Stimulated activated memory B cell treated with anti-CD40 and anti-IgM and Interleukin-4, amounts not matched to agents 10 μg/mL and 1 μg/mL and 100 μg/mL, for 72 hours (primary cell): ENCODE measurements around the gene RAP1GDS1.

Experiments
- ATAC-seq: fragments of 150-1000 bp; cut with Tn5 transposase; 2 replicates; pipeline ENCODE4 v1.10.0; 2021
- H3K27ac Mint-ChIP-seq: one replicate; pipeline ENCODE4 v1.8.0; 2022; ENCODE audit warnings: mild to moderate bottlenecking, mixed read lengths
- H3K27me3 Mint-ChIP-seq: one replicate; pipeline ENCODE4 v1.8.0; 2022; ENCODE audit warnings: mixed read lengths
- H3K36me3 Mint-ChIP-seq: one replicate; pipeline ENCODE4 v1.8.0; 2022; ENCODE audit warnings: mixed read lengths
- H3K4me1 Mint-ChIP-seq: one replicate; pipeline ENCODE4 v1.8.0; 2022; ENCODE audit warnings: mixed read lengths
- H3K4me3 Mint-ChIP-seq: one replicate; pipeline ENCODE4 v1.8.0; 2022; ENCODE audit warnings: mild to moderate bottlenecking, moderate library complexity, mixed read lengths
- H3K9me3 Mint-ChIP-seq: one replicate; pipeline ENCODE4 v1.8.0; 2022; ENCODE audit warnings: mixed read lengths

The RAP1GDS1 gene, protein sequence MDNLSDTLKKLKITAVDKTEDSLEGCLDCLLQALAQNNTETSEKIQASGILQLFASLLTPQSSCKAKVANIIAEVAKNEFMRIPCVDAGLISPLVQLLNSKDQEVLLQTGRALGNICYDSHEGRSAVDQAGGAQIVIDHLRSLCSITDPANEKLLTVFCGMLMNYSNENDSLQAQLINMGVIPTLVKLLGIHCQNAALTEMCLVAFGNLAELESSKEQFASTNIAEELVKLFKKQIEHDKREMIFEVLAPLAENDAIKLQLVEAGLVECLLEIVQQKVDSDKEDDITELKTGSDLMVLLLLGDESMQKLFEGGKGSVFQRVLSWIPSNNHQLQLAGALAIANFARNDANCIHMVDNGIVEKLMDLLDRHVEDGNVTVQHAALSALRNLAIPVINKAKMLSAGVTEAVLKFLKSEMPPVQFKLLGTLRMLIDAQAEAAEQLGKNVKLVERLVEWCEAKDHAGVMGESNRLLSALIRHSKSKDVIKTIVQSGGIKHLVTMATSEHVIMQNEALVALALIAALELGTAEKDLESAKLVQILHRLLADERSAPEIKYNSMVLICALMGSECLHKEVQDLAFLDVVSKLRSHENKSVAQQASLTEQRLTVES

DNA sequence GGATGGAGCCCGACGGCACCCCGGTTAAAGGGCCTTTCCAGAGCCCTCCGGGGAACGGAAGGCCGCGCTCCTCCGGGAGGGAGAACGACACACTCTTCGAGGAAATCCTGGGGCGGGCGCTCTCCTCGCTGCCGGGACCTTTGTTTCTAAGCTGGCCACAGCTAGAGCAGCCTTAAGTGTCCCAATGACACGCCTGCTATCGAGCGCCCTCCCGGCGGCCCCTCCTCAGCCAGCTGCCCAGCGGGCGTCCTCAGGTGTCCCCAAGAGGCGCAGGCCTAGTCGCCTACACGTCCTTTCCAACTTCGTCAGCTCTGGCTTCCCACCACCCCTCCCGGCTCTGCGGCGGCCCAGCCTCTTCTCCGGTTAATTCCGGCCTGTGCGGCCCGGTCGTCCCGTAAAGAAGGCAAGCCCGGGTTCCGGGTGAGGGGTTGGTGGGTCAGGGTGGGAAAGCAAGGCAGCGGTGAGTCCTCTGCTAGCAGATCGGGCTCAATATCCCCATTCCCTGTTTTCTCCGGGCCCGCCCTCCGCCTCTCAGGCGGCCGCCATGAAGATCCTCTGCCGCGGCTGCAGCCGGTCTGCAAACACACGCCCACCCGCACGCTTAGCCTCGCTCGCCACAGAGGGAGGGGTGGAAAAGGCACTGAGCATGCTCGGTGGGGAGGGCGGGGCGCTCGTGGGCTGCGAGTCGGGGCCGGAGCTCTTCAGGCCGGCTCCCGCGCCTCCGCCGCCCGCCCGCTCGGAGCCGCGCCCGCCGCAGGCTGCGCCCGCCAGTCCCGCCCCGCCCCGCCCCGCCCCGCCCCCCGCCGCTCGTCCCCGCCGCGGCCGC, at the start of gene RAP1GDS1:
Gene RAP1GDS1 (plus strand): TSS at position 806 of the 826 bp plus-strand sequence. CDS start 182 bp downstream, outside the sequence.
- Mint-ChIP-seq H3K36me3 (peaks cover 8% of the 10 kb centered on the region), H3K27ac (peak within 1 kb of the TSS; percentile 98), H3K27me3 (no peaks in the 10 kb centered on the region), H3K9me3 (no peaks in the 10 kb centered on the region), H3K4me3 (peak within 1 kb of the TSS; percentile 99), H3K4me1 (peaks cover 64% of the 10 kb centered on the region)
- ATAC-seq: peak; percentile 96

DNA sequence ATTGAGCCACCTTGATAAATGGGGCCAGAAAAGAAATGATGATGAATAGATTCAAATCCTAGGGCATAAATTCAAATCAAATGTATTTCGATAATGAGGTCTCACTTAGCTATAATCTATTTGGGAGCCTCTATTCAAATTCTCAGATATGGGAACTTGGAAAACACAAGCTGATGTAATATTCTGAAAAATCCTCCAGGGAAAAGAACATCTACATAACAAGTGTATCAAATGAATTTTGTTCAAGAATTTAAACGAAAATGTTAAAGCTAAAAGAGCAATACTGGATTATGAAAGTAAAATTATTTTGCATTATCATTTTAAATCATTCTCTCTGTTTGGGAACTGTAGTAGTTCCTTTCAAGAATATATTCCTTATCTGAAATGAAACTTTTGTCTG, 38.9 kb upstream of the RAP1GDS1 start:
- H3K4me3 Mint-ChIP-seq: no peak overlapping the region
- ATAC-seq: no peak
- H3K4me1 Mint-ChIP-seq: no peaks in the 10 kb centered on the region
- no peak overlapping the region for H3K27ac Mint-ChIP-seq
- peaks cover 2% of the 10 kb centered on the region for H3K27me3 Mint-ChIP-seq
- H3K36me3 Mint-ChIP-seq: no peaks in the 10 kb centered on the region
- H3K9me3 Mint-ChIP-seq: no peaks in the 10 kb centered on the region

DNA sequence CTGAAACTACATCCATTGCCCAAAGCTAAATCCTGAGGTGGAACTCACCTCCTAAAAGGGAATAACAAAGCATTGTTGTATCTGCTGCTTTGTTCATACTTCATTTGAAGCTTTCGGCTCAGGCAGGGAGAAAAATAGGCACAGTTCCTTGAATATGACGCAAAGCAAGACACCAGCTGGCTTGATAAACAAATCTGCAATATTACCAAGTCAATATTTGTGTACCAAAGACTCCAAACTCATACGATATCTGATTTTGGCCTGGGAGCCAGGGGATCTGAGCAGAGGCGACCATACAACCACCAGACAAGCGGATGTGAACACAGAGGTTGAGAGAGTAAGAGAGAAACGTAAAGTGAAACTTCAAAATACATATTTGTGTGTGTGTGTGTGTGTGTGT, 34.8 kb upstream of the RAP1GDS1 start:
- no peak overlapping the region for H3K4me3 Mint-ChIP-seq
- no peak for ATAC-seq
- H3K36me3 Mint-ChIP-seq: no peaks in the 10 kb centered on the region
- H3K4me1 Mint-ChIP-seq: no peaks in the 10 kb centered on the region
- H3K27ac Mint-ChIP-seq: no peak overlapping the region
- H3K9me3 Mint-ChIP-seq: no peaks in the 10 kb centered on the region
- H3K27me3 Mint-ChIP-seq: no peaks in the 10 kb centered on the region

DNA sequence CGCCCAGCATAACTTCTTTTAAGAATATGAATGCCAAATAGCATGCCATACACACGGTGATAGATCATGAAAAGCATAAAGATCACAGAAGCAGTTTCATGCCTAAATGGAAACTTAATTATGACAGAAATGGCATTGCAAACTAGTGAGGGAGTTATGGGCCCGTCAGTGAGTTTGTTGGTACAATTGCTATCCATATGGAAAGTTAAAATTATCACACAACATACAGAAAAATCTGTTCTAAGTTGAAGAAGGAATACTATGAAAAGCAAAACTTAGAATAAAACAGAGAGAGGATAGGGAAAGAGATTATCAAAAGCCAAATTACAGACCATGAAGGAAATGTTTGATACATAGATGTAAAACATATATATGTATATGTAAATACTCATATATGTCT, 30.2 kb upstream of the RAP1GDS1 start:
- H3K4me3 Mint-ChIP-seq: no peak overlapping the region
- no peaks in the 10 kb centered on the region for H3K27me3 Mint-ChIP-seq
- no peaks in the 10 kb centered on the region for H3K36me3 Mint-ChIP-seq
- no peak for ATAC-seq
- no peak overlapping the region for H3K27ac Mint-ChIP-seq
- H3K4me1 Mint-ChIP-seq: no peaks in the 10 kb centered on the region
- no peaks in the 10 kb centered on the region for H3K9me3 Mint-ChIP-seq

DNA sequence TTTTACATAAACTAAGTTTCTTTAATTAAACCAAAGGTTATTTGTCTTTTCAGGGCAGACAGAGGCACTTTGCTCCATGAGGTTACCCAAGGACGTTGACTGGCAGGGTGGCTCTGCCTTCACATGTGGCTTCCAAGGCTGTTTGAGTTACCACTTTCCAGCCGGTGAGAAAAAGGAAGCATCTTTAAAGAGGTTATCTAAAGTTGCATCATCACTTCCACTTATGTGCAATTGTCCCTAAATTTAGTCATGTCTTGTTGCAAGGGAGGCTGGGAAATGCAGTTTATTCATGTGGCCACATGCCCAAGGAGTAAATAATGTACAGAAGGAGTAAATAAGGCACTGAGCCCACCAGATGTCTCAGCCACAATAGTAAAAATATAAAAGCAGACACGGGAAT, 29.0 kb upstream of the RAP1GDS1 start:
- no peak for ATAC-seq
- H3K9me3 Mint-ChIP-seq: no peaks in the 10 kb centered on the region
- no peaks in the 10 kb centered on the region for H3K27me3 Mint-ChIP-seq
- H3K4me3 Mint-ChIP-seq: no peak overlapping the region
- no peaks in the 10 kb centered on the region for H3K4me1 Mint-ChIP-seq
- H3K27ac Mint-ChIP-seq: no peak overlapping the region
- no peaks in the 10 kb centered on the region for H3K36me3 Mint-ChIP-seq

DNA sequence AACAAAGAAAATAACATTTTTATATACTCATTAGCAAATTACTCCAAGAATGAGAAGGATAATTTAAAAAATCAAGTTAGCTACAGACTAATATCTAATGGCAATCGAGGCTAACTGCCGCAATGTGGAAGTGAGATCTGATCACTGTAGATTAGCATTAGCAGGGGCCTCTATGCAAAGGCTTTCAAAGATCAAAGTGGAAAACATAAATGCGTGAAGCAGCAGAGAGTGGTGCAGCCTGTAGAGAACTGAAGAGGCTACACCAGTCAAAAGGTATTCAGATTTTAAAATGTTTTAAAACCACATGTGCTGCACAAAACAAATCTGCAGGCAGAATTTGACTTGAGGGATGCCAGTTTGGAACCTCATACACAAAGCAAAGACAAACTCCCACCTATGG, 24.0 kb upstream of the RAP1GDS1 start:
- Mint-ChIP-seq H3K9me3 (no peaks in the 10 kb centered on the region), H3K4me1 (no peaks in the 10 kb centered on the region), H3K4me3 (no peak overlapping the region), H3K27ac (no peak overlapping the region), H3K27me3 (no peaks in the 10 kb centered on the region), H3K36me3 (no peaks in the 10 kb centered on the region)
- no peak for ATAC-seq

DNA sequence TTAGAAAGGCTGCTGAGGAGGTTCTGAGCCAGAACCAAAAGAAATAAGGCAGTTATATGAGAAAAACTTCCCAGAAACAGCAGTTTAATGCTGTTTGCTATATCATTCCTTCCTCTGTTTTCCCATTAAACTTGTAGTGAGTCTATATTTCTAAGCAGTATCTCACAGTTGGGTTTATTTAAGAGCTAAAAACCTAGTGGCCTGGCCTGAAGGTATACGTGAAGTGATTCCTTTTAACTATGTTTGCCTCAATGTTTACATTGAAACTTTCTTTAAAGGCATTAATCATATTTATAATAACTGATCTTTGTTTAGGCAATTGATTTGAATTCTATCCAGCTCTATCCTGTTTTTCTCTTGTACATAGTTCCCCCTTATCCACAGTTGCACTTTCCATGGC, 19.1 kb upstream of the RAP1GDS1 start:
- H3K4me1 Mint-ChIP-seq: no peaks in the 10 kb centered on the region
- no peak overlapping the region for H3K4me3 Mint-ChIP-seq
- no peaks in the 10 kb centered on the region for H3K36me3 Mint-ChIP-seq
- H3K27ac Mint-ChIP-seq: no peak overlapping the region
- no peaks in the 10 kb centered on the region for H3K9me3 Mint-ChIP-seq
- peaks cover 19% of the 10 kb centered on the region for H3K27me3 Mint-ChIP-seq
- ATAC-seq: no peak

DNA sequence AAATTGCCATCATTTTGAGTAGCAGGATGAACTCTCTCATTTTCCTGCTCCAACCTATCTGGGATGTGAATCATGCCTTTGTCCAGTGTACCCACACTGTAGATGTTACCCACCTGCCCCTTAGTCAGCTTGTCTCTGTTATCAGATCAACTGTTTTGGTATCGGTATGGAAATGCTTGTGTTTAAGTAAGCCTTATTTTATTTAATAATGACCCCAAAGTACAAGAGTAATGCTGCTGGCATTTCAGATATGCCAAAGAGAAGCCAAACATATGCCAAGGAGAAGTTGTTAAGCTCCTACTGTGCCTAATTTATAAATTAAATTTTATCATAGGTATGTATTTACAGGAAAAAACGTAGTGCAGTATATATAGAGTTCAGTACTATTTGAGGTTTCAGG, 18.6 kb upstream of the RAP1GDS1 start:
- no peaks in the 10 kb centered on the region for H3K36me3 Mint-ChIP-seq
- H3K4me1 Mint-ChIP-seq: no peaks in the 10 kb centered on the region
- no peak overlapping the region for H3K4me3 Mint-ChIP-seq
- no peak overlapping the region for H3K27ac Mint-ChIP-seq
- H3K27me3 Mint-ChIP-seq: peaks cover 19% of the 10 kb centered on the region
- no peak for ATAC-seq
- no peaks in the 10 kb centered on the region for H3K9me3 Mint-ChIP-seq

DNA sequence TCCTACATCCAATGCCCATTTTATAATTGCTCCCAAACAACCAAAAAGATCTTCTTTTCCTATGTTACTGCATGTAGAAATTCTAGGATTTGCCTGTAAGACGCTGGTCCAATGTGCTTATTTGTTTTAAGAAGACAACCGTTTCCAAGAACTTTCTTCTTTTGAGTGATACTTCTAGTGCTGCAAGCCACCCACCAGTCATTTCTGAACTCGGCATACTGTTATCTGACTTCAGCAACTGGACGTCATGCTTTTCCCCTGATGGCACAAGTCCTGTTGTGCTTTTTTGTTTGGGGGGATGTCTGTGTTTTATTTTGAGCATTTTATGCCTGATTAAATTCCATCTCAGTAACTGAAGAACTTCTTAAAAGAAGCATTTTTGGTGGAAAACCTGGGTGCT, 16.0 kb upstream of the RAP1GDS1 start:
- Mint-ChIP-seq H3K4me3 (no peak overlapping the region), H3K27me3 (peaks cover 19% of the 10 kb centered on the region), H3K4me1 (peaks cover 7% of the 10 kb centered on the region), H3K9me3 (no peaks in the 10 kb centered on the region), H3K36me3 (peaks cover 6% of the 10 kb centered on the region), H3K27ac (no peak overlapping the region)
- ATAC-seq: no peak

DNA sequence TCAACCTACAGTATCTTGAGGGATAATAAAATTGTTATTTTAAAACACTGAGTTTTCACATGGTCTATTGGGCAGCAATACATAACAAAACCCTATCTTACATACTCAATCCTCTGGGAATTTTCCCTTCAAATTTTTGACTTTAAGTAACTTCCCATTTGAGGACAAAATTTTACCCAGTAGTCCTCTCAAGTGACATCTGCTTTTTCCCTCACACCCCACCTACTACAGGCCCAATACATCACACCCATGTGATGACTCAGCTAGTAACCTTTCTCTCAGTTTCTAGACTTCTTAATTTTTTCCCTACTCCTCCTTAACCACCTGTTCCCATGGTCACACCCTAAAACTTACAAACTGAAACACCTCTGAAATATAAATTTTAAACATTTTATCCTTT, 12.2 kb upstream of the RAP1GDS1 start:
- peaks cover 6% of the 10 kb centered on the region for H3K36me3 Mint-ChIP-seq
- H3K4me3 Mint-ChIP-seq: no peak overlapping the region
- peaks cover 10% of the 10 kb centered on the region for H3K27me3 Mint-ChIP-seq
- H3K9me3 Mint-ChIP-seq: no peaks in the 10 kb centered on the region
- ATAC-seq: no peak
- H3K27ac Mint-ChIP-seq: no peak overlapping the region
- peaks cover 7% of the 10 kb centered on the region for H3K4me1 Mint-ChIP-seq

DNA sequence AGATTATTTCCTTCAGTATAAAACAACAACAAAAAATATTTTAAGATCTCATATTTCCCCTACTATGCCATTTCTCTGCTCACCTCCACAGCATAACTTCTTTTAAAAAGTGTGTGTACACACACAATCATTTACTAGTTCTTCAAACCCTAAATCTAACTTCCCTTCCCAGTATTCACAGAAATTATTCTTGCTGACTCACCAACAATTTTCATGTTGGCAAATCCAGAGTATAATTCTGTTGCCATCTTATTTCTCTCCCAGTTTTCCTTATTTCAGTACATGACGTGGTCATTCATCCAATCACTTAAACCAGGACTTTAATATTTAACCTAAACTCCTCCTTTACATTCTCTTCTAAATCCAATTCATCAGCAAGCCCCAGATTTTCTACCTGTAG, 11.4 kb upstream of the RAP1GDS1 start:
- no peak overlapping the region for H3K27ac Mint-ChIP-seq
- no peak overlapping the region for H3K4me3 Mint-ChIP-seq
- no peaks in the 10 kb centered on the region for H3K9me3 Mint-ChIP-seq
- H3K4me1 Mint-ChIP-seq: peaks cover 7% of the 10 kb centered on the region
- peaks cover under 1% of the 10 kb centered on the region for H3K27me3 Mint-ChIP-seq
- H3K36me3 Mint-ChIP-seq: peaks cover 6% of the 10 kb centered on the region
- ATAC-seq: no peak

DNA sequence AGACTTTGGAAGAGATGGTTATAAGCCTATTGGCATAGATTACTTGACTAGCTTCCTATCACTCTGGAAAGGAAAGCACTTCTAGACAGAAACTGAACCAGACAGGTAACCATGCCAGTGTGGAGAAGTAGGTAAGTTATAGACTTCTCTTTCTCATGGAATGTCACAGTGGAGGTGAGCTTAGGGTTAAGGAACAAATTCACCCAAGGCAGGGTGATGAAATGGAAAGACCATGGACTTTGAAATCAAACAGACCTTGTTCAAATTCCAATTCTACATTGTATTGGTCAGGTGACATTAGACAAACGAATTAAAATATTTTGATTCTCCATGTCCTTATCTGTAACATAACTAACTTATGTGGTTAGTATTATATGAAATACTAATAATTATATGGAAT, 7.7 kb upstream of the RAP1GDS1 start:
- Mint-ChIP-seq H3K9me3 (no peaks in the 10 kb centered on the region), H3K27me3 (no peaks in the 10 kb centered on the region), H3K36me3 (peaks cover 6% of the 10 kb centered on the region), H3K4me1 (peaks cover 18% of the 10 kb centered on the region), H3K4me3 (no peak overlapping the region), H3K27ac (no peak overlapping the region)
- no peak for ATAC-seq

DNA sequence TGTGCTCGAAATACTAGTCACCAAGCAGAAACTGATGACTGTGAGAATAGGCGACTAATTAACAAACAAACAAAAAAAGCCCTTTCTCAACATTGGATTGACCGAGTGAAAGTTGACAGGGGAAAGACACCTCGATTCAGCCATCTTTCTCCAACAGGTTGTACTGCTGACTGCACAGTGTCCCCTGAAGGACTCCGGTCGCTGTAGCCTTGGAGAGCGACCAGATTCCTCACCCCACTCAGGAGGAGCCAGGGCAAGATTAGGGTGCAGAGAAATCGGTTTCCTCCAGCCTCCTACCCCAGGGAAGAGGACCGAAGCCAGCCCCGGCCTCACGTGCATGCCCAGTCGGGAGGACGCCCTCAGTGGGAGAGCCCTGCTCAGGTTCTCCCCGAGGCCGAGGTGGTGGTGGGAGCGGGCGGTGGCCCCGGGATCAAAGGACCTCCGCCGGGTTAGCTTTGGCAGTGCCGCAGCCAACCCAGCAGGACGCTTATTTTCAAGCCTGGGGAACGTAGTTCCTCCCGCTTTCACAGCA, 1.1 kb upstream of the RAP1GDS1 start:
- Mint-ChIP-seq H3K4me1 (peaks cover 58% of the 10 kb centered on the region), H3K36me3 (peaks cover 8% of the 10 kb centered on the region), H3K27ac (peak overlapping the region; percentile 98), H3K4me3 (peak overlapping the region; percentile 97), H3K27me3 (no peaks in the 10 kb centered on the region), H3K9me3 (no peaks in the 10 kb centered on the region)
- peak; percentile 20 for ATAC-seq

DNA sequence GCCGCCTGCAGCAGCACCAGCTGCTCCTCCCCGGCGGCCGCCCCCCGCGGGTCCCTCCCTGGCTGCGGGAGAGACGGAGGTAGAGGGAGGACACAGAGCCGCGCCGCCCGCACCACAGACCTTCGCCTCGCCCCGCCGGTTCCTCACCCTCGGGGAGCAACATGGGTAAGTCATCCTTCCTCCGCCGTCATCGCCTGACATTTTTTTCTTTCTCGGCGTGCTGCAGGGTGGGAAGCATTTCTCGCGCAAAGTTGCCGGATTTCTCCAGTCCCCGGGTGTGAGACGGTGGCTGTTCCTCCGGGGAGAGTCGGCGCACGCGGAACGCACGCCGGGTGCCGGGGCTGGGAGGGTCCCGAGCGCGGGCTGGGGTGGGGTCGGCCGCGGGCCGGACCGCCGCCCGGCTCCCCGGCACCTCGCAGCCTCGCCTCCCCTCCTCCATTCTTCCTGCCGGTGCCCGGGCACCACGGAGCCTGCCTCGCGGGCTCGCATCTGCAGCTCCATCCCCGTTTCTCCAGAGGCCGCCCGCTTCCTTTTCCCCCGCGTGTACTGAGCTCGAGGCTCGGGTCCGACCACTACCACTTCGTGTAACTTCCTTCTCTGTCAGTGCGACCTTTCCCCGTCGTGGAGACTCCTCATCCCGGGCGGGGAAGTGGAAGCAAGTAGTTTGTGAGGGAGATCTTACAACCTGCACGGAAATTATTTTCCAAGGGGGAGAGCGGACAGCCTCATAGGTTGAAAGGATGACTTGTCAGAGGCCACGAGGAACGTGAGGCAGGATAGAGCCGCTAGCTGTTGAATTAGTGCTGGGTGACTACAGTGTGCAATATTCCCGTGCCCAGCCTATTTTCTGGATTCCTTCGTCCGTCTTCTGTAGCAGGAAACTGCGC, 464 bp downstream of the RAP1GDS1 start:
- peak overlapping the region; percentile 98 for H3K27ac Mint-ChIP-seq
- H3K27me3 Mint-ChIP-seq: no peaks in the 10 kb centered on the region
- ATAC-seq: peak; percentile 29
- peaks cover 8% of the 10 kb centered on the region for H3K36me3 Mint-ChIP-seq
- H3K4me3 Mint-ChIP-seq: peak overlapping the region; percentile 99
- H3K9me3 Mint-ChIP-seq: no peaks in the 10 kb centered on the region
- peaks cover 65% of the 10 kb centered on the region for H3K4me1 Mint-ChIP-seq
